Thyroid gland (tissue), 4 donors: ENCODE measurements around the gene PTEN. TPM values are rescaled to one million over a fixed set of nuclear protein-coding genes. Genes with fewer than 3 reads are reported as not detected.

Source experiments
- DNase-seq, 2 donors: peaks; one replicate each; pipeline ENCODE4 v3.0.0-alpha.2; 2019
- H3K27ac ChIP-seq, 3 donors: fragments of 200-600 bp; sonication (generic); 1 replicate in 2 of 3; 2 replicates in 1 of 3; pipeline ENCODE4 v1.5.1; 2016 to 2019; ENCODE audit warnings: mild to moderate bottlenecking in 1 of 3, moderate library complexity in 1 of 3
- H3K27me3 ChIP-seq: fragments of 200-600 bp; sonication (generic); one replicate; pipeline ENCODE4 v1.5.1; 2019
- H3K36me3 ChIP-seq, 2 donors: fragments of 200-600 bp; sonication (generic); one replicate each; pipeline ENCODE4 v1.5.1; 2016 to 2019
- H3K4me1 ChIP-seq, 2 donors: fragments of 200-600 bp; sonication (generic); one replicate each; pipeline ENCODE4 v1.5.1; 2017 to 2019
- H3K4me3 ChIP-seq, 3 donors: fragments of 200-600 bp; sonication (generic); replicated peaks in 1 of 3; 1 replicate in 2 of 3; 2 replicates in 1 of 3; pipeline ENCODE4 v1.5.1; 2016; ENCODE audit warnings: mild to moderate bottlenecking in 1 of 3
- H3K9me3 ChIP-seq: fragments of 200-600 bp; sonication (generic); one replicate; pipeline ENCODE4 v1.5.1; 2017
- POLR2A ChIP-seq, 2 donors: fragments of 450-650 bp; IDR thresholded peaks; one replicate each; pipeline ENCODE4 v1.6.1; 2017; ENCODE audit warnings: antibody characterized with exemption in 2 of 2, mild to moderate bottlenecking in 2 of 2, moderate library complexity in 1 of 2
- WGBS, 2 donors: methylation state at CpG; one replicate each; pipeline ENCODE4 v1.1.5; 2017; 5-methylcytosine and 5-hydroxymethylcytosine counted together
- intact Hi-C: fragments of 100-400 bp; cut with DNase I; formaldehyde crosslinking; loops from one replicate; pipeline ENCODE4 v1.15.1; 2023
- total RNA-seq, 4 donors: library from RNA; depleted of rRNA; stranded (reverse); fragments of >200 nt; gene quantifications; one replicate each; pipeline ENCODE4 v1.2.3, GENCODE V29; 2016
- TF ChIP-seq, protein P1 (sequence below), 6 experiments: fragments of 200-600 bp in 3 of 6; fragments of 450-650 bp in 3 of 6; sonication (generic) in 3 of 6; IDR thresholded peaks; one replicate each; pipeline ENCODE4 v1.5.1; 2016 to 2019; ENCODE audit warnings: antibody characterized with exemption in 6 of 6, mild to moderate bottlenecking in 2 of 6, inconsistent platforms in 1 of 6, moderate library complexity in 1 of 6

The PTEN gene
- total RNA-seq, 4 donors from 2014 or later = 112 to 183 (median 150) TPM

DNA sequence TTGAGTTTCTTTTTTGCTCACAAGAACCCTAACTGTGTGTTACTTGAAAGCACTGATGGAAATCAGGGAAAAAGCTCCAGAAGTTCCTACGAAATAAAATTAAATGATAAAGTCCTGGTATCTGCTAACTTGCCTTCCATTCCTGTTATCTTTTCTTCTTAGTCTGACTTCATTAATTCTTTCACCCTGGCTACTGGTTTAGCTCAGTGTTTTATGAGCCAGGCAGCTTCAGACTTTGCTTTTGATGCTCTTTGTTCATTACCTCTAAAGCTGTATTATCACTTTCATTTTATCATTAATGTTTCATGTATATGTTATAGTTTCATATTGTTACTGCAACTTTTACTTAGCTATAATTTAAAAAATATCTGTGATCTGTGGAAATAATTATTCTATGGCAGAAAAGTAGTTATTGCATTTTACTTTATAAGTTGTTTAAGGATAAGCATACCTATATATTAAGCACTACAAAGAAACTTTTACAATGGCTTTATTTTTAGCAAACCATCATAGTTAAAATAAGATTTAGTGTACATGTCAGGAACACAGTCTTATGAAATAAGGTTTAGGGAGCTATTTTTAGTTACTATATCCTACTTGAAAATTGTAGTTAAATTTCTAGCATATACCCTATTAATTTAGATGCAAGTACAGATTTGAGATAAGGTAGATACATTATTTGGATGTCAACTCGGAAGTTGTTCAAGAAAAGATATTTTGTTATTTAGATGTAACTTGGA lies 19.3 kb downstream of the PTEN start:
- 86 to 89% methylated on average over 2 of the region's 2 CpGs for WGBS, 2 donors
- no peak for TF ChIP-seq POLR2A (IDR thresholded peaks at IDR 0.05)
- TF ChIP-seq, protein P1, sequence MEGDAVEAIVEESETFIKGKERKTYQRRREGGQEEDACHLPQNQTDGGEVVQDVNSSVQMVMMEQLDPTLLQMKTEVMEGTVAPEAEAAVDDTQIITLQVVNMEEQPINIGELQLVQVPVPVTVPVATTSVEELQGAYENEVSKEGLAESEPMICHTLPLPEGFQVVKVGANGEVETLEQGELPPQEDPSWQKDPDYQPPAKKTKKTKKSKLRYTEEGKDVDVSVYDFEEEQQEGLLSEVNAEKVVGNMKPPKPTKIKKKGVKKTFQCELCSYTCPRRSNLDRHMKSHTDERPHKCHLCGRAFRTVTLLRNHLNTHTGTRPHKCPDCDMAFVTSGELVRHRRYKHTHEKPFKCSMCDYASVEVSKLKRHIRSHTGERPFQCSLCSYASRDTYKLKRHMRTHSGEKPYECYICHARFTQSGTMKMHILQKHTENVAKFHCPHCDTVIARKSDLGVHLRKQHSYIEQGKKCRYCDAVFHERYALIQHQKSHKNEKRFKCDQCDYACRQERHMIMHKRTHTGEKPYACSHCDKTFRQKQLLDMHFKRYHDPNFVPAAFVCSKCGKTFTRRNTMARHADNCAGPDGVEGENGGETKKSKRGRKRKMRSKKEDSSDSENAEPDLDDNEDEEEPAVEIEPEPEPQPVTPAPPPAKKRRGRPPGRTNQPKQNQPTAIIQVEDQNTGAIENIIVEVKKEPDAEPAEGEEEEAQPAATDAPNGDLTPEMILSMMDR (IDR thresholded peaks at IDR 0.05) = no peak

DNA sequence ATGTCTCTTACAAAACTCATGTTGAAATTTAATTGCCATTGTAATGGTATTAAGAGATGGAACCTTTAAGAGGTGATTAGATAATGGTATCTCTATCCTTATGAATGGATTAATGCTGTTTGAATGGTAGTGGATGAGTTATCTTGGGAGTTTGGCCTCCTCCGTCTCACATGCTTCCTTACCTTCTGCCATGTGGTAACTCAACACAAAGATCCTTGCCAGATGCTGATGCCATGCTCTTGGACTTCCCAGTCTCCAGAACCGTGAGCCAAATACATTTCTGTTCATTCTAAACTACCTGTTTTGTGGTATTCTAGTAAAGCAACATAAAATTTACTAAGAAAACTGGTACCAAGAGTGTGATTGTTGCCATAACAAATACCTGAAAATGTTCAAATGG lies 23.2 kb downstream of the PTEN start:
- 94 to 96% methylated on average over 2 of the region's 2 CpGs for WGBS, 2 donors
- no peak for DNase-seq
- no peaks in the 10 kb centered on the region for H3K9me3 ChIP-seq
- no peak overlapping the region for H3K27ac ChIP-seq
- TF ChIP-seq, protein P1 (IDR thresholded peaks at IDR 0.05) = no peak
- TF ChIP-seq POLR2A (IDR thresholded peaks at IDR 0.05) = no peak
- no peaks in the 10 kb centered on the region for H3K36me3 ChIP-seq
- no peak overlapping the region for H3K4me3 ChIP-seq
- H3K4me1 ChIP-seq = peaks cover 4 to 11% of the 10 kb centered on the region in 2 donors
- no peaks in the 10 kb centered on the region for H3K27me3 ChIP-seq
- intact Hi-C loops = no loop called here

More for the DNA sequence above, 19.3 kb downstream of the PTEN start:
- Histone ChIP-seq H3K4me1 (peaks cover 8 to 11% of the 10 kb centered on the region in 2 donors), H3K9me3 (no peaks in the 10 kb centered on the region), H3K36me3 (no peaks in the 10 kb centered on the region), H3K27ac (no peak overlapping the region), H3K27me3 (no peaks in the 10 kb centered on the region), H3K4me3 (no peak overlapping the region)
- DNase-seq = no peak
- intact Hi-C loops = no loop called here

DNA sequence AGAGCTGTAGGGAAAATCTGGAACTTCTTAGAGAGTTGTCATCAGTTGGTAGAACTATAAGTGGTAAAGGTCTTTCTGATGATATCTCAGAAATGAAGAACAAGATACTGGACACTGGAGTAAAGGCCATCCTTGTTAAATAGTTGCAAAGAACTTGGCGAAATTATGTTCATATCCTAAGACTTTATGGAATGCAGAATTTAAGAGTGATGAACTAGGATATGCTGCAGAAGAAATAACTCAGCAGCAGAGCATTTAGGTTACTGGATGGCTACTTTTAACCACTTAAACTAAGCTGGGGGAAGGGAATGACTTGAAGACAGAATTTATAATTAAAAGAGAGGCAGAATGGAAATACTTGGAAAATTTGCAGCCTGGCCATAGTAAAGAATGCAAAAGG lies 23.7 kb downstream of the PTEN start:
- Histone ChIP-seq H3K36me3 (no peaks in the 10 kb centered on the region), H3K4me3 (no peak overlapping the region), H3K27me3 (no peaks in the 10 kb centered on the region), H3K27ac (no peak overlapping the region), H3K4me1 (peaks cover 4 to 9% of the 10 kb centered on the region in 2 donors), H3K9me3 (no peaks in the 10 kb centered on the region)
- 83 to 96% methylated on average over 1 of the region's 1 CpG for WGBS, 2 donors
- DNase-seq = no peak
- intact Hi-C loops = no loop called here
- TF ChIP-seq POLR2A (IDR thresholded peaks at IDR 0.05) = no peak
- TF ChIP-seq, protein P1 (IDR thresholded peaks at IDR 0.05) = no peak

DNA sequence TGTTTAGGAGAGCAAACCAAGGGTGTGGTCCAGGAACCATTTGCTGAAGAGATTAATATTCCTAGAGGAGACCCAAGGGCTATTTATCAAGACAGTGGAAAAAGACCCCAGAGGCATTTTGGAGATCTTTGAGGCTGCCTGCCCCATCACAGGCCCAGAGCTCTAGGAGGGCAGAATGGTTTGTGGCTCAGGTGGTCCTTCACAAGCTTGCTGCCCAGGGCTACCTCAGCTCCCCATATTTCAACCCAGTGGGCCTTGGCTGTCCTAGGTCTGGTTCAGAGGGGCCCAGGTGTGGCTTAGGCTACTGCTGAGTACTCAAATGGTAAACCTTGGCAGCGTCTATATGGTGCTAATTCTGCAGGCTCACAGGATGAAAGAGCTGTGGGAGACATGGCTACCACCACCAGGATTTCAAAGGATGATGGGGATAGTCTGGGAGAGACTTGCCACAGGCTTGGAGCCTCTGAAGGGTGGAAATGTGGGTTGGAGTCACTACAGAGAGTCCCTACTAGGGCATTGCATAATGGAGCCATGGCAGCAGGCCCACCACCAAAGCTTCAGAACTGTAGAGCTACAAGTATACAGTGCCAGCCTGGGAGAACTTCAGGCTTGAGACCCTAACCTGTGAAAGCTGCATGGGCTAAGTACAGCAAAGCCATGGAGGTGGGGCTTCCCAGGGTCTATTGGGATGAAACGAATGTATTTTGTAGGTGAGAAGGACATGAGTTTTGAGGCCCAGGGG lies 24.3 kb downstream of the PTEN start:
- peaks cover 4 to 9% of the 10 kb centered on the region in 2 donors for H3K4me1 ChIP-seq
- H3K27me3 ChIP-seq = no peaks in the 10 kb centered on the region
- H3K9me3 ChIP-seq = no peaks in the 10 kb centered on the region
- no peak for DNase-seq
- no peak overlapping the region for H3K27ac ChIP-seq
- TF ChIP-seq POLR2A (IDR thresholded peaks at IDR 0.05) = no peak
- TF ChIP-seq, protein P1 (IDR thresholded peaks at IDR 0.05) = no peak
- 96 to 100% methylated on average over 2 of the region's 2 CpGs for WGBS, 2 donors
- H3K36me3 ChIP-seq = no peaks in the 10 kb centered on the region
- no peak overlapping the region for H3K4me3 ChIP-seq
- intact Hi-C loops = no loop called here

DNA sequence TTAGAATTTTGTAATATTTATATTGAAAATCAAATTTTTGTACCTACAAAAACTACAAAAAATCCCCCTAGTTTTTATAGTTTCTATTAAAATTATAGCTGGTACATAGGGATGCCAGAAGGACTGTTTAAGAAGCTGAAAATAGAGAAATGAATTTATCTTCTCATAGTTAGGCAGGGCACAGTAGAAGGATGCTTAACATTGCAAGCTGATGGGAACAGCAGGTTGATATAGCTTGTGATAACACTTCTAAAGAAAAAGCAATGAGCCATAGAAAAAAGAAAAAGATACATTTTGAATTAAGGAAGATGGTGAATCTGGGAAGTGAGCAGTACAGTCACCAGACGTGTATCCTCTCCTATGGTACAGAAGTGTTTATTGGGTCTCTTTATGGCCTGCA lies 32.0 kb downstream of the PTEN start:
- no peaks in the 10 kb centered on the region for H3K9me3 ChIP-seq
- H3K4me1 ChIP-seq = peaks cover 0 to 18% of the 10 kb centered on the region in 2 donors
- no peaks in the 10 kb centered on the region for H3K27me3 ChIP-seq
- no peak for DNase-seq
- H3K27ac ChIP-seq = no peak overlapping the region
- no peak overlapping the region for H3K4me3 ChIP-seq
- intact Hi-C loops = no loop called here
- H3K36me3 ChIP-seq = no peaks in the 10 kb centered on the region
- TF ChIP-seq, protein P1 (IDR thresholded peaks at IDR 0.05) = no peak
- no peak for TF ChIP-seq POLR2A (IDR thresholded peaks at IDR 0.05)
- WGBS, 2 donors = 86 to 90% methylated on average over 1 of the region's 1 CpG
